ENCODE results near the gene TEX11. TPM values are rescaled to one million over a fixed set of nuclear protein-coding genes. Genes with fewer than 3 reads are reported as not detected.

Gene TEX11
- total RNA-seq, 1 donor from 2014 or later: not detected

- FAIRE-seq (peak; percentile 60), DNase-seq (ENCODE audit: low read depth) (peak; percentile 58)
- Histone ChIP-seq H3K4me3 (ENCODE audit: low read depth, low read length) (no peak overlapping the region), H3K27me3 (ENCODE audit: control insufficient read depth, insufficient read depth, low read length) (no peaks in the 10 kb centered on the region), H3K36me3 (ENCODE audit: control insufficient read depth, insufficient read depth, low read length) (peaks cover 2% of the 10 kb centered on the region)
- no peak for TF ChIP-seq CTCF (IDR thresholded peaks at IDR 0.05; ENCODE audit: insufficient read depth, low read length, severe bottlenecking)
Observed at GRCh38 chrX:70504772-70505450, 403.6 kb downstream of the TEX11 start.

GRCh38 chrX:70500826-70501225, 407.7 kb downstream of the TEX11 start:
- Histone ChIP-seq H3K27me3 (ENCODE audit: control insufficient read depth, insufficient read depth, low read length) (no peaks in the 10 kb centered on the region), H3K4me3 (ENCODE audit: low read depth, low read length) (no peak overlapping the region), H3K36me3 (ENCODE audit: control insufficient read depth, insufficient read depth, low read length) (peaks cover 2% of the 10 kb centered on the region)
- DNase-seq (ENCODE audit: low read depth): no peak
- FAIRE-seq: no peak
- TF ChIP-seq CTCF (IDR thresholded peaks at IDR 0.05; ENCODE audit: insufficient read depth, low read length, severe bottlenecking): no peak

- no peak overlapping the region for H3K4me3 ChIP-seq (ENCODE audit: low read depth, low read length)
- H3K27me3 ChIP-seq (ENCODE audit: control insufficient read depth, insufficient read depth, low read length): no peaks in the 10 kb centered on the region
- H3K36me3 ChIP-seq (ENCODE audit: control insufficient read depth, insufficient read depth, low read length): peaks cover 4% of the 10 kb centered on the region
- no peak for TF ChIP-seq CTCF (IDR thresholded peaks at IDR 0.05; ENCODE audit: insufficient read depth, low read length, severe bottlenecking)
- DNase-seq (ENCODE audit: low read depth) (no peak), FAIRE-seq (no peak)
Observed at GRCh38 chrX:70498129-70498528, 410.4 kb downstream of the TEX11 start.

GRCh38 chrX:70497026-70497425, 411.5 kb downstream of the TEX11 start:
- no peak for TF ChIP-seq CTCF (IDR thresholded peaks at IDR 0.05; ENCODE audit: insufficient read depth, low read length, severe bottlenecking)
- H3K27me3 ChIP-seq (ENCODE audit: control insufficient read depth, insufficient read depth, low read length): no peaks in the 10 kb centered on the region
- DNase-seq (ENCODE audit: low read depth): no peak
- H3K36me3 ChIP-seq (ENCODE audit: control insufficient read depth, insufficient read depth, low read length): peaks cover 3% of the 10 kb centered on the region
- H3K4me3 ChIP-seq (ENCODE audit: low read depth, low read length): no peak overlapping the region
- no peak for FAIRE-seq

GRCh38 chrX:70496491-70496890, 412.0 kb downstream of the TEX11 start:
- TF ChIP-seq CTCF (IDR thresholded peaks at IDR 0.05; ENCODE audit: insufficient read depth, low read length, severe bottlenecking): no peak
- Histone ChIP-seq H3K36me3 (ENCODE audit: control insufficient read depth, insufficient read depth, low read length) (peaks cover 3% of the 10 kb centered on the region), H3K27me3 (ENCODE audit: control insufficient read depth, insufficient read depth, low read length) (no peaks in the 10 kb centered on the region), H3K4me3 (ENCODE audit: low read depth, low read length) (no peak overlapping the region)
- DNase-seq (ENCODE audit: low read depth) (no peak), FAIRE-seq (no peak)

- Histone ChIP-seq H3K4me3 (ENCODE audit: low read depth, low read length) (no peak overlapping the region), H3K36me3 (ENCODE audit: control insufficient read depth, insufficient read depth, low read length) (peaks cover 3% of the 10 kb centered on the region), H3K27me3 (ENCODE audit: control insufficient read depth, insufficient read depth, low read length) (no peaks in the 10 kb centered on the region)
- no peak for TF ChIP-seq CTCF (IDR thresholded peaks at IDR 0.05; ENCODE audit: insufficient read depth, low read length, severe bottlenecking)
- no peak for FAIRE-seq
- peak; percentile 15 for DNase-seq (ENCODE audit: low read depth)
Observed at GRCh38 chrX:70494441-70494840, 414.1 kb downstream of the TEX11 start.

Measured in bronchial epithelial cell (primary cell).